CD4-positive, alpha-beta memory T cell (primary cell): ENCODE results near the gene INTS7. TPM values are rescaled to one million over a fixed set of nuclear protein-coding genes. Genes with fewer than 3 reads are reported as not detected.

Experiments
- CTCF ChIA-PET: fragments of 350-600 bp; sonication (Branson Sonifier 250); formaldehyde crosslinking; loops from one replicate; lab custom pipeline; 2021; ENCODE audit warnings: inconsistent platforms; ENCODE audit not compliant: partially characterized antibody; lab: Charles Lee
- POLR2A ChIA-PET: fragments of 350-600 bp; sonication (Branson Sonifier 250); formaldehyde crosslinking; loops from one replicate; lab custom pipeline; 2021; ENCODE audit not compliant: partially characterized antibody; lab: Charles Lee
- DNase-seq, 5 donors: peaks; one replicate each; pipeline versions ENCODE4 v3.0.0 to v3.0.0-alpha.2; 2020 to 2022; ENCODE audit warnings: mixed read lengths in 1 of 5
- H3K27ac ChIP-seq: one replicate; pipeline ENCODE4 v1.7.0; 2013; ENCODE audit warnings: low read depth, low read length
- H3K27me3 ChIP-seq: 2 replicates; pipeline ENCODE4 v1.7.0; 2013; ENCODE audit warnings: mild to moderate bottlenecking, low read length, moderate library complexity; ENCODE audit not compliant: insufficient read depth
- H3K36me3 ChIP-seq: 2 replicates; pipeline ENCODE4 v1.7.0; 2013; ENCODE audit warnings: mild to moderate bottlenecking, low read length, moderate library complexity; ENCODE audit not compliant: insufficient read depth
- H3K4me1 ChIP-seq: 2 replicates; pipeline ENCODE4 v1.7.0; 2013; ENCODE audit warnings: mild to moderate bottlenecking, low read length, moderate library complexity; ENCODE audit not compliant: insufficient read depth
- H3K4me3 ChIP-seq, 2 donors: one replicate each; pipeline ENCODE4 v1.7.0; 2013; ENCODE audit warnings: low read length in 2 of 2, mild to moderate bottlenecking in 1 of 2
- H3K9me3 ChIP-seq, 2 donors: one replicate each; pipeline ENCODE4 v1.7.0; 2013; ENCODE audit warnings: low read length in 2 of 2, control low read depth in 1 of 2; ENCODE audit not compliant: control insufficient read depth in 1 of 2
- H3K27ac Mint-ChIP-seq, 7 donors: one replicate each; pipeline ENCODE4 v1.8.0; 2020 to 2021; ENCODE audit warnings: mixed read lengths in 7 of 7, mild to moderate bottlenecking in 6 of 7, inconsistent platforms in 3 of 7, moderate library complexity in 3 of 7
- H3K27me3 Mint-ChIP-seq, 2 donors: one replicate each; pipeline ENCODE4 v1.8.0; 2020 to 2021; ENCODE audit warnings: mixed read lengths in 2 of 2
- H3K36me3 Mint-ChIP-seq, 2 donors: one replicate each; pipeline ENCODE4 v1.8.0; 2020 to 2021; ENCODE audit warnings: mixed read lengths in 2 of 2, inconsistent platforms in 1 of 2, mild to moderate bottlenecking in 1 of 2
- H3K4me1 Mint-ChIP-seq, 4 donors: one replicate each; pipeline ENCODE4 v1.8.0; 2020 to 2021; ENCODE audit warnings: mixed read lengths in 4 of 4, mild to moderate bottlenecking in 1 of 4
- H3K4me3 Mint-ChIP-seq, 8 donors: one replicate each; pipeline ENCODE4 v1.8.0; 2020 to 2021; ENCODE audit warnings: mixed read lengths in 8 of 8, mild to moderate bottlenecking in 7 of 8, moderate library complexity in 6 of 8, inconsistent platforms in 3 of 8
- H3K9me3 Mint-ChIP-seq, 8 donors: one replicate each; pipeline ENCODE4 v1.8.0; 2020 to 2021; ENCODE audit warnings: mixed read lengths in 8 of 8, mild to moderate bottlenecking in 5 of 8, inconsistent platforms in 3 of 8, moderate library complexity in 1 of 8
- intact Hi-C: fragments of 100-400 bp; cut with micrococcal nuclease; formaldehyde crosslinking; loops from one replicate; pipeline ENCODE4 v1.15.1; 2023
- polyA plus RNA-seq, 2 donors: library from polyadenylated mRNA; unstranded; fragments of 300-500 nt; fragmentation: Illumina TruSeq; gene quantifications; one replicate each; pipeline ENCODE4 v1.2.3, GENCODE V29; 2021
- total RNA-seq, 2 experiments: library from RNA; stranded (reverse); gene quantifications; one replicate each; pipeline ENCODE4 v1.2.3, GENCODE V29; 2021

The INTS7 gene
- total and polyA plus RNA-seq, 4 experiments from 2014 or later: 8.4 to 19.1 (median 10.9) TPM

DNA sequence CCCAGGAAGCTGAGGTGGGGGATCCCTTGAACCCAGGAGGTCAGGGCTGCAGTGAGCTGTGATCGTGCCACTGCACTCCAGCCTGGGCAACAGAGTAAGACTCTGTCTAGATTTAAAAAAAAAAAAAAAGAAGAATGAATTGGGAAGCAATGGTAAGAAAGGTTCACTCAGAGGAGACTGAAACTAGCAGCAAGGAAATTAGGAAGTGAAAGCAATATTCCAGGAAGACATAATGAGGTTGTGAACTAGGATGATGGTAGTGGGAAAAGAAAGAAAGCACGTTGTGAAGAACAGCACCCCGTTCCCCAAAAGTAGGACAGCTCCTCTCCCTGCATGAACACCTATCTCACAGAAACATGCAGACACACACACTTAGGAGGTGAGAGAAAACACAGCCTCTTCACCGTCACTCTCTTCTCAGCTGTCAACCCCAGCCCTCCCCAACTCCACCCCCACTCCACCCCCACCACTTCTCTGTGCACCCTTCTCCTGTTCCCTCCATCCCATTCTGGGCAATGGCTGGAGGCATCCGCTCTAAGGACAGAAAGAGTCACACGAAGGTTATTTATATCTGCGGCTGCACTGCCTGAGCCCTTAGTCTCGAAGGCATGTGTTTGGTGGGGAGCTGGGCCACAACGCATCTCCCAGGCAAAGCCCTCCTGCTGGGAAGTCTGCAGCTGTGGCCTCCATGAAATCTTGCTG lies 103.0 kb downstream of the INTS7 start:
- Histone ChIP-seq H3K36me3 (no peaks in the 10 kb centered on the region), H3K27ac (no peak overlapping the region), H3K27me3 (no peaks in the 10 kb centered on the region), H3K4me3 (no peak overlapping the region), H3K4me1 (peaks cover 8% of the 10 kb centered on the region), H3K9me3 (no peaks in the 10 kb centered on the region)
- Mint-ChIP-seq H3K9me3 (peaks cover 0 to 1% (median 0%) of the 10 kb centered on the region in 8 donors), H3K36me3 (no peaks in the 10 kb centered on the region), H3K4me1 (peaks cover 5 to 8% (median 6%) of the 10 kb centered on the region in 4 donors), H3K27me3 (peaks cover 5 to 6% of the 10 kb centered on the region in 2 donors), H3K27ac (peak overlapping the region in 2 of 7 donors; percentile 15 to 19), H3K4me3 (no peak overlapping the region)
- ChIA-PET CTCF (no interaction called here), POLR2A (no interaction called here)
- no peak for DNase-seq
- intact Hi-C loops: no loop called here

DNA sequence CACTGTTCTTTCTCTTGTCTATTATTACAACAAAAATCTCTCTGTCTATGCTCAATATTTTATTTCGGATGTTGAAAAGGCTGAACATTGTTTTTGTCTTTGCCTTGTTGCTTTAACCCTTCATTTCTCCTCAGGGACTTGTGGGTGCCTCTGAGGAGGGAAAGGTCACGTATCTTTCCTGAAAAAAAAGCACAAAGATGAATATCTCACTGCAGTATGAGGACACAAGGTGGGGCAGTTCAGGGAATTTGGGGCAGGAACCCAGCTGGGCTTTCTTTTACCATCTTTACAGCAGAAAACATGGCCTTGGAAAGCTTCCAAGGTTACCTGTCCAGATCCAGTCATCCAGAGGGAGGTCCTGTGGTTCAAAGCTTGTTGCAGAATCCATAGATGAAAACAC lies 105.7 kb downstream of the INTS7 start:
- POLR2A ChIA-PET: no interaction called here

GRCh38 chr1:211928993-211929637 lies 106.2 kb downstream of the INTS7 start:
- Histone ChIP-seq H3K27ac (no peak overlapping the region), H3K9me3 (no peaks in the 10 kb centered on the region), H3K4me3 (no peak overlapping the region), H3K36me3 (no peaks in the 10 kb centered on the region), H3K27me3 (no peaks in the 10 kb centered on the region), H3K4me1 (no peaks in the 10 kb centered on the region)
- Mint-ChIP-seq H3K4me3 (no peak overlapping the region), H3K27me3 (peaks cover 5 to 6% of the 10 kb centered on the region in 2 donors), H3K4me1 (no peaks in the 10 kb centered on the region), H3K9me3 (peaks cover 0 to 1% (median 0%) of the 10 kb centered on the region in 8 donors), H3K36me3 (no peaks in the 10 kb centered on the region), H3K27ac (peak overlapping the region in 1 of 7 donors; percentile 46)
- intact Hi-C loops: no loop called here
- CTCF ChIA-PET: no interaction called here
- POLR2A ChIA-PET: interaction anchor here (0.8 kb wide), 1 partner anchor 10 kb away, joined by 3 read pairs; no protein-coding TSS in a partner anchor
- DNase-seq: no peak

More for the DNA sequence above, 105.7 kb downstream of the INTS7 start:
- Histone ChIP-seq H3K4me3 (no peak overlapping the region), H3K9me3 (no peaks in the 10 kb centered on the region), H3K4me1 (no peaks in the 10 kb centered on the region), H3K36me3 (no peaks in the 10 kb centered on the region), H3K27me3 (no peaks in the 10 kb centered on the region), H3K27ac (no peak overlapping the region)
- DNase-seq: no peak
- peak overlapping the region in 1 of 7 donors; percentile 46 for H3K27ac Mint-ChIP-seq
- H3K9me3 Mint-ChIP-seq: peaks cover 0 to 1% (median 0%) of the 10 kb centered on the region in 8 donors
- no peaks in the 10 kb centered on the region for H3K36me3 Mint-ChIP-seq
- intact Hi-C loops: no loop called here
- CTCF ChIA-PET: no interaction called here
- no peaks in the 10 kb centered on the region for H3K4me1 Mint-ChIP-seq
- peaks cover 5 to 6% of the 10 kb centered on the region in 2 donors for H3K27me3 Mint-ChIP-seq
- no peak overlapping the region for H3K4me3 Mint-ChIP-seq

DNA sequence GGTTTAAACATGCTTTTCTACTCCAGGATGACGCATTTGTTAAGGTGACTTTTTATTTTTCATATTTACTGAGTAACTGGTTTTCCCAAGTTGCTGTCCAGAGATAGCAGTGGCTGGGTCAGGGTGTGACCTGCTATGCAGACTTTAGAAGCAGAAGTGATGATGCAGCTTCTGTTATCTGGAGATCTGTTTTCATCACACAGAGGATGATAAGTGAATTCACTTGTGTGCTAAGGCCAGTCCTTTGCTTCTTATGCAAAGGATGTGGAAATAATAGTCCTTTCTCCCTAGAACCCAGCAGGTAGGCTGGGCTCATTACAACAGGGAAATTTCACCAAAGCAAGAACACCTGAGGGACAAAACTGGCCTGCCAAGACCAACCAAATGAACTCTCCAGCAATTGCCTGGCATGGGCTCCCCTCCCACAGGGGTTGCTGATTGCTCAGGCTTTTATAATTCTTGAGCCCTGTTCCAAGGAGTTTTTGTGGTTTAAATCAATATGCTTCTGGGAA lies 107.0 kb downstream of the INTS7 start:
- Histone ChIP-seq H3K4me1 (no peaks in the 10 kb centered on the region), H3K27ac (no peak overlapping the region), H3K9me3 (no peaks in the 10 kb centered on the region), H3K4me3 (no peak overlapping the region), H3K27me3 (no peaks in the 10 kb centered on the region), H3K36me3 (no peaks in the 10 kb centered on the region)
- ChIA-PET POLR2A (interaction anchor here (0.8 kb wide), 1 partner anchor 10 kb away, joined by 3 read pairs; no protein-coding TSS in a partner anchor), CTCF (no interaction called here)
- H3K4me3 Mint-ChIP-seq: no peak overlapping the region
- peaks cover 0 to 1% (median 0%) of the 10 kb centered on the region in 8 donors for H3K9me3 Mint-ChIP-seq
- no peak for DNase-seq
- no peaks in the 10 kb centered on the region for H3K36me3 Mint-ChIP-seq
- intact Hi-C loops: no loop called here
- H3K27me3 Mint-ChIP-seq: peaks cover 5 to 6% of the 10 kb centered on the region in 2 donors
- H3K4me1 Mint-ChIP-seq: no peaks in the 10 kb centered on the region
- no peak overlapping the region for H3K27ac Mint-ChIP-seq

DNA sequence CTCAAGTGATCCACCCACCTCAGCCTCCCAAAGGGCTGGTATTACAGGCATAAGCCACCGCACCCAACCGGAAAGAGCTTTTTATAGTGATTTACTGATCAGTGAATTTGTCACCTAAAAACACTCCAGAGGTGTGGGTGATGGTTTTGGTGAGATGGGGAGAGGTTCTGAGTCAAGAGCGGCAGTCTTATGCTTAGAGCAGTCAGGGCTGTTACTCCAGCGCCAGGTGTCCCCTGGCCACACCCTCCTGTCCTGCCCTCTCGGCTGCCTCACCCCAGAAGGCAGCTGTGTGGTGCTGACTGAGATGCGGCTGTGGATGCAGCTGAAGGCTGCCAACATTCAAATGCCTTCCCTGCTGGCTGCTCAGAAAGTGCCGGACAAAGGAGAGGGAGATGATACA lies 110.3 kb downstream of the INTS7 start:
- Mint-ChIP-seq H3K4me1 (no peaks in the 10 kb centered on the region), H3K9me3 (no peaks in the 10 kb centered on the region), H3K36me3 (no peaks in the 10 kb centered on the region), H3K27me3 (no peaks in the 10 kb centered on the region), H3K27ac (no peak overlapping the region), H3K4me3 (no peak overlapping the region)
- Histone ChIP-seq H3K4me3 (no peak overlapping the region), H3K36me3 (no peaks in the 10 kb centered on the region), H3K27ac (no peak overlapping the region), H3K4me1 (no peaks in the 10 kb centered on the region), H3K9me3 (no peaks in the 10 kb centered on the region), H3K27me3 (no peaks in the 10 kb centered on the region)
- intact Hi-C loops: no loop called here
- ChIA-PET CTCF (no interaction called here), POLR2A (no interaction called here)
- no peak for DNase-seq

DNA sequence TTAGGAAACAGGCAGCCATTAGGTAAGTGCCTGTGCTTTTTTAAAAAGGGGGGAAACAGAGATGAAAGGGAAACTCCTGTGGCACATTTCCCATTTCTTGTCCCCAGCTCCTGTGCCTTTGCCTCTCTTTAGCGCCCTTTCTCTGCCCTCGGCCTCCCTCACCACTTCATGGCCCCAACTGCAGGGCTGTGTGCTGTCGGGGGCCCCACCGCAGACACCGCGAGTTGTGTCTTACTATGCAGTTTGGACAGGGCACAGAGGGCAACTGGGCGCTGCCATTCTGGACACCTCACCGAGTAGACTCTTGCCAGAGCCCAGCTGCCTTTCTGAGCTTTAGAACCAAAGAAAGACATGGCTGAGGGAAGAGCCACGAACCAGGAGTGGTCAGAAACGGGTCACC lies 111.1 kb downstream of the INTS7 start:
- POLR2A ChIA-PET: no interaction called here
- no peaks in the 10 kb centered on the region for H3K4me1 ChIP-seq
- H3K27ac ChIP-seq: no peak overlapping the region
- H3K27me3 ChIP-seq: no peaks in the 10 kb centered on the region
- CTCF ChIA-PET: no interaction called here
- DNase-seq: no peak
- H3K27ac Mint-ChIP-seq: peak overlapping the region in 1 of 7 donors; percentile 72
- H3K9me3 ChIP-seq: no peaks in the 10 kb centered on the region
- H3K36me3 Mint-ChIP-seq: no peaks in the 10 kb centered on the region
- H3K4me3 ChIP-seq: no peak overlapping the region
- no peaks in the 10 kb centered on the region for H3K9me3 Mint-ChIP-seq
- no peaks in the 10 kb centered on the region for H3K4me1 Mint-ChIP-seq
- no peak overlapping the region for H3K4me3 Mint-ChIP-seq
- intact Hi-C loops: no loop called here
- H3K27me3 Mint-ChIP-seq: no peaks in the 10 kb centered on the region
- no peaks in the 10 kb centered on the region for H3K36me3 ChIP-seq

GRCh38 chr1:211923095-211923494 lies 112.3 kb downstream of the INTS7 start:
- POLR2A ChIA-PET: no interaction called here
- CTCF ChIA-PET: no interaction called here
- Mint-ChIP-seq H3K27me3 (peaks cover 0 to 1% of the 10 kb centered on the region in 2 donors), H3K27ac (no peak overlapping the region), H3K36me3 (no peaks in the 10 kb centered on the region), H3K4me1 (no peaks in the 10 kb centered on the region), H3K4me3 (no peak overlapping the region), H3K9me3 (no peaks in the 10 kb centered on the region)
- no peaks in the 10 kb centered on the region for H3K27me3 ChIP-seq
- H3K36me3 ChIP-seq: no peaks in the 10 kb centered on the region
- intact Hi-C loops: no loop called here
- H3K9me3 ChIP-seq: no peaks in the 10 kb centered on the region
- no peak overlapping the region for H3K27ac ChIP-seq
- H3K4me1 ChIP-seq: no peaks in the 10 kb centered on the region
- H3K4me3 ChIP-seq: no peak overlapping the region
- no peak for DNase-seq
